H7 (cell line): Measurements from ENCODE around the gene VSTM4. TPM values are rescaled to one million over a fixed set of nuclear protein-coding genes. Genes with fewer than 3 reads are reported as not detected.
A peak's percentile ranks its signal among the peaks of the same experiment; 100 is the strongest.

Source experiments
- DNase-seq: peaks from one replicate; pipeline ENCODE4 v3.0.0; 2012
- H3K27me3 ChIP-seq: 2 replicates; pipeline ENCODE4 v1.6.0; 2011; ENCODE audit warnings: mild to moderate bottlenecking, low read length; ENCODE audit not compliant: control insufficient read depth, insufficient read depth
- H3K36me3 ChIP-seq: replicated peaks from 2 replicates; pipeline ENCODE4 v1.5.1; 2011; ENCODE audit warnings: low read length; ENCODE audit not compliant: control insufficient read depth, insufficient read depth
- H3K4me3 ChIP-seq: 2 replicates; pipeline ENCODE4 v1.5.1; 2011; ENCODE audit warnings: low read depth, mild to moderate bottlenecking, control low read depth, low read length, moderate library complexity; ENCODE audit not compliant: insufficient read depth
- total RNA-seq: library from RNA; depleted of rRNA; stranded (reverse); fragments of >200 nt; shearing (Covaris generic); gene quantifications from 2 replicates; pipeline ENCODE4 v1.2.3, GENCODE V29; 2014

The VSTM4 gene
- total RNA-seq, 1 experiment from 2014 or later = 0.31 TPM

DNA sequence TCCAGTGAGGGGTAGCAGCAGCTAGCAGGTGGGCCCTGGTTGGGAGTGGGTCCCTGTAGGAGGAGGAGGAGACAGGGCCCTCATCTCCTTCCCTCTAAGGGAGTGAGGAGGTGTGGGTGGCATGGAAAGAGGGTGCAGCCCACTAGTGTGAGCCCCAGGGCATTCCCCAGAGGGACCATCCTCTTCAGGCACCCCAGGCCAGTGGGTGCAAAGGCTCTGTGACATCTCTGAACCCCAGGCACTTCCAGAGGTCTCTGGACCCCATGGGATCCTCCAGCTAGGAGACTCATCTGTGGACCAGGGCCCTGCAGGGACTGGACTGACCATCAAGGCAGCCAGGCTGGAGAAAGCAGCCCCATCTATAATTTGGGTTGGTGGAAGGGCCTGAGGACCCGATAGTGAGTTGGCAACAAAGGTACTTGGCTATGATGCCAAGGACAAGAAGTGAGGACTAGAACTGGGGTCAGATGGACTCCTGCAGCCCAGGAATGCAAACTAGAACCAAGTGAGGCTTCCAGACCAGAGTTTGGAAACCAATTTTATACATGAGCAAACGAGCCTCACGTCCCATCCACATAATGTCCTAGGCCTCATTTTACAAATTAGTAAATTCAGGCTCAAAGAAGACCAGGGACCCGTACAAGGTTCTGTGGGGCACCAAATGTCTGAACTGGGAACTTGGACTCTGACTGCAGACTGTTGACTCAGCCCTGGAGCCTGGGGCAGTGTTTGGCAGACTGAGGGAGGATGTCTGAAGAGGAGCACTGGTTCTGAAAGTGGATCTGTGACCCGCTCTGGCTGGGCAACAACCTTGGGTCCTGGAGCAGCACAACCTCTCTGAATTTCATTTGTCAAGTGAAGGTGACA is 1.4 kb upstream of the VSTM4 start:
- H3K27me3 ChIP-seq = peaks cover 13% of the 10 kb centered on the region
- no peaks in the 10 kb centered on the region for H3K36me3 ChIP-seq

DNA sequence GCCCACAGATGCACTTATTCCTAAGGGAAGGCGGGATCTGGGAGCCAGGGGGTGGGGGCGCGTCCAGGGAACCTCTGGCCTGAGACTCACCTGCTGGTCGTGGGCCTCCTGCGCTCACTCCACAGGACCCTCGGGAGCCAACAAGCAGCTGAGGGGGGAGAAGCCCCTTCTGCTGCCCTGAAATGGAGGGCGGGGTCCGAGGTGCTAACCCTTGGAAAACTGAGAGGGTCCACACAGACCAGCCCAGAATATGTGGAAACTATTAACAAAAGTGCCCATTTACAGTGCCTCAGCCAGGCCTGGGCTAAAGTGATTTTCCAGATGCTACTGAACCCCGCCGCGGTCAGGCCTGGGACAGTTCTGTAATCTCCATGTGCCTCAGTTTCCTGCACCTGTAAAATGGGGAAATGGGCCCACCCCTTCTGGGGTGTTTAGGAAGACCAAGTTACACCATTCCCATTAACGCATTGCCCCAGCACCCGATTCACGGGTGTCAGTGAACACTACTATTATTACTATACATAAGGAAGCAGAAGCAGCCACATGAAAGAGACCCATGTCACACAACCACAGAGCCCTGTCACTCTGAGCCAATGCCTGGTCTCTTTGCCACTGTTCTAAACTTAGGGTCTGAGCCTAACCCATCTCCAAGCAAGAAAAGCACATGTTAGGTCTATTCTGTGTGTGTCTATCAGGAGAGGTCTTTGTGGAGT is 630 bp upstream of the VSTM4 start:
- no peak for DNase-seq
- H3K4me3 ChIP-seq = peak overlapping the region; percentile 28; the same call in 1 of the 2 replicates

More for the DNA sequence above, 1.4 kb upstream of the VSTM4 start:
- no peak for DNase-seq
- H3K4me3 ChIP-seq = no peak overlapping the region

DNA sequence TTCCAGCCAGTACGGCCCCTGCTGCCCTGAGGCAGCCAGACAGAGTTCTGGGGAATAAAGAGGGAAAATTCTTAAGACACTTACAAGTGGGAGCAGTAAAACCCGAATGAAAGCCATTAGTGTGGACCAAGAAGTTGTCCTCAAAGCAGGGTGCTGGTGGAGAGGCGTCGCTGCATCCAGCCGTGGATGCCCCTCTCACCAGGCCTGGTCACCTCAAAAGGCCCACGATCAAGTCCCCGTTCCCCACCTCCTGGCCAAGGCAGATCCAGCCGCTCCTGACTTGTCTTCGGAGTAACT is 656 bp downstream of the VSTM4 start:
- no peak for DNase-seq
- peaks cover 13% of the 10 kb centered on the region for H3K27me3 ChIP-seq

More for the DNA sequence above, 630 bp upstream of the VSTM4 start:
- H3K36me3 ChIP-seq = no peaks in the 10 kb centered on the region
- H3K27me3 ChIP-seq = peaks cover 13% of the 10 kb centered on the region

DNA sequence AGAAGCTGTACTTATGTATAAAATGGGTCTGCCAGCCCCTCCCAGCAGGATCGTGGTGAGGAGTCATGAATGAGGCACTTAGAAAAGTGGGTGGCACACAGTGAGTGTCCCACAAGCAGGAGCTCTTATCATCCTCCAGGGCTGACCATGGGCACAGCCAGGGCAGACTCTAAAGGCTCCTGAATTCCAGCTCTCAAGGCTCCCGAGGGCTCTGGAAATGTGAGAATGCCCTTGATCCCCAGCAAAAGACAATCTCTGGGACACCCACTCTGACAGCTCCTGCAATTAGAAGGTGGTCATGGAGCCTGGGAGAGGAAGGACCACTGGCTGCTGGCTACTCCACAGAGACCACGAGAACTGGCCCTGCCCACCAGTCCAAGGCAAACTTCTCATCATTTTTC is 1.6 kb downstream of the VSTM4 start:
- peaks cover 13% of the 10 kb centered on the region for H3K27me3 ChIP-seq
- no peak for DNase-seq
- no peak overlapping the region for H3K4me3 ChIP-seq

More for the DNA sequence above, 656 bp downstream of the VSTM4 start:
- H3K36me3 ChIP-seq = no peaks in the 10 kb centered on the region
- peak overlapping the region; percentile 60 for H3K4me3 ChIP-seq

DNA sequence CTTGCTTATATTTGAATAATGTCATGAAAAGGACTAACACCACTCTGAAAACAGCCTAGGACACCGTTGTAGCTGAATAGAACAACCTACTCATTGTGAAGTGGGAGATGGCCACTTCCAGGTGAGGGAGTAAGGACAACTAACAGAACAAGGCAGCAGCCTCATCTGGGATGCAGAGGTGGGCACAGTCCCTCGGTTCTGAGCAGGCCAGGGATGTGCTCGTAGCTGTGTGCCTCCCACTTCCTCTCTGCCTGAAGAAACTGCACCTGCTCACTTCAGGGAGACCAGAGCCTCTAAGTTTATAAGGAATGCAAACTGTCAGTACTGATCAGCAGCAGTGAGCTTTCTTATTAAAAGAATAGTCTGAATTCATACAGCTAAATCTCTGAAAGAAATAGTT is 2.5 kb downstream of the VSTM4 start:
- Histone ChIP-seq H3K36me3 (no peaks in the 10 kb centered on the region), H3K4me3 (no peak overlapping the region), H3K27me3 (peaks cover 13% of the 10 kb centered on the region)
- DNase-seq = no peak

More for the DNA sequence above, 1.6 kb downstream of the VSTM4 start:
- H3K36me3 ChIP-seq = no peaks in the 10 kb centered on the region

DNA sequence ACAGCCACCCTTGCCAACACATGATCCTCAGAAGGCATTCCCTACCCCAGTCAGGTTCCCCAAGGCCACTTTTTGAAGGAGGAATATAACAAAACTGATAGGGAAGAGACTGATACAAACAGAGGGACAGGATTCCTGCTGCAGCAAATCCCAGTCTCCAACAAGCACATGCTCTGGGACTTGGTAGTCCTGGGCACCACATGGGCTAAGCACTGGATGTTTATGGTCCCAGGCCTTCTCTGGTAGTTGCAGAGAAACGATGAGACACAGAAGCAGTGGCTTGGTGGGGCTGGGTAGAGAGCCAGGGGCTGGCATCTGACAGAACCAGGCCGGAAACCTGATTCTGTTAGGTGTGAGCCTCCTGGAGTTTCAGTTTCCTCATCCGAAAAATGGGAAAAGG is 3.2 kb downstream of the VSTM4 start:
- Histone ChIP-seq H3K4me3 (no peak overlapping the region), H3K27me3 (peaks cover 13% of the 10 kb centered on the region), H3K36me3 (no peaks in the 10 kb centered on the region)
- no peak for DNase-seq

DNA sequence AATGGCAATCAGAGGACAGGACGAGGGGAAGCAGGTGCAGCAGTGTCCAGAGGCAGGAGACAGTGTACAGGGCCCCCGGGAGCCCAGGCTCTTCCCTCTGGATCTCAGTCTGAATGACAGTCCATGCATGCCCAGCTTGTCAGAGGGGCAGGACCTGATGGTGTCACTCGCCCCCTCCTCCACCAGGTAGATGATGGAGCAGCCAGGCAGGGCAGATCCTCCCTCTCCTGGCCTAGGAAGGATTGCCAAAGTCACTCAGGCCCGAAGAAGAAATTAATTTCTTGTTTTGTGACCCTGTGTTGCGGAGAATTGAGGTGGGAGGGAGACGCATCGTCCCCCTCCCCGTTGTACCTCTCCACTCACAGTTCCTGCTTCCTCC is 4.0 kb downstream of the VSTM4 start:
- Histone ChIP-seq H3K27me3 (peaks cover 13% of the 10 kb centered on the region), H3K36me3 (no peaks in the 10 kb centered on the region), H3K4me3 (no peak overlapping the region)
- DNase-seq = no peak

DNA sequence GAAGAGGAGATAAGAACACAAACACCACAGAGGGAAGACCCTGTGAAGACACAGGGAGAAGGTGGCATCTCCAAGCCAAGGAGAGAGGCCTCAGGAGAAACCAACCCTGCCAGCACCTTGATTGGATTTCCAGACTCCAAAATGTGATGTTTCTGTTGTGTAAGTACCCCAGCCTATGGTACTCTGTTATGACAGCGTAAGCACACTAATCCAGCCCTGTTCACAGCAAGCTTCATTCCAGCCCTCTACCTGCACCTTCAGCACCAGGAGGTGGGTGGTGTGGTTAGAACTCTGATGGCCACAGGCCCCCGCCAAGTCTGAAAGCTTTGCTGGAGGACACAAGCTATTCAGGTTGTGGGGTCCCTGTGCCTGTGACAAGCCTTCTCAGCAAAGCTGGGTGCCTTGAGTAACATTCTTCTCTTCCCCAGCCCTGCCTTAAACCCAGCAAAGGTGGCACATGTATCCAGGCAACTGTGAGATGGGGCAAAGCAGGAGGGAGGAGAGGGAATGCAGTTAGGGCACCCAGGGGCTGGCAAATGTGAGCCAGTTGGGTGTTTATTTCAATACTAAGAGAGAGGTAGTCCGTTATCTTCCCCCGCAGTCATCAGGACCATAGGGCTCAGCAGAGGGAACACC is 4.5 kb downstream of the VSTM4 start:
- no peak for DNase-seq

DNA sequence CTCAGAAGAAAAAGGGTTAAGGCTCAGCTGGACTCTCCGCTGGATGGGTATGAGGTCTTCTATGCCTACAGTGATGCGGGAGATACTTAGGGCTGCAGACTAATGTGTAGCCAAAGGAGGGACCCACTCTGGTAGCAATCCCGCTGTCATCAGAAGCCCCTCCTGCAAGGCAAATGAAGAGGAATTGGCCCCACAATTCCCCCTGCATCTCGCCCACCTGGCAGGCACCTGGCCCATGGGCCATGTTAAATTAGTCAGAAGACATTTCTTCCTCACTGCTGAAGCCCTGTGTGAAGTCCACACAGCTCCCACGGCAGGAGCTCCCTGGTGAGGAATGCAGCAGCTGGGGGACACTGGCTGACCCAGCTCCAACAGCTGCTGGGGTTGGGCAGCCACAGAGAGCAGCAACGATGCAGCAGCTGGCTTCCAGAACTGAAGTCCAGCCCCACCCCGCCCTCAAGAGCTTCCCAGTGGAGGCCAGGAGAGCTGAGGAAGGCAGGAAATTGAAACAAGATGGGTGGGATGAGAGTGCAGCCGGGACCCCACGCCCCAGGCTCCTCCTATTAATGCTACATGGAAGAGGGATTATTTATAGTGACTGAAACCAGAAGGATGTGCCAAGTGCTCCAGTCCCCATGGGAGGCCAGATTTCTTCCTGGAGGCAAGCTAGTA is 5.5 kb downstream of the VSTM4 start:
- Histone ChIP-seq H3K4me3 (no peak overlapping the region), H3K27me3 (peaks cover 8% of the 10 kb centered on the region), H3K36me3 (no peaks in the 10 kb centered on the region)
- DNase-seq = no peak

More for the DNA sequence above, 4.5 kb downstream of the VSTM4 start:
- H3K27me3 ChIP-seq = peaks cover 13% of the 10 kb centered on the region
- no peaks in the 10 kb centered on the region for H3K36me3 ChIP-seq
- H3K4me3 ChIP-seq = no peak overlapping the region

DNA sequence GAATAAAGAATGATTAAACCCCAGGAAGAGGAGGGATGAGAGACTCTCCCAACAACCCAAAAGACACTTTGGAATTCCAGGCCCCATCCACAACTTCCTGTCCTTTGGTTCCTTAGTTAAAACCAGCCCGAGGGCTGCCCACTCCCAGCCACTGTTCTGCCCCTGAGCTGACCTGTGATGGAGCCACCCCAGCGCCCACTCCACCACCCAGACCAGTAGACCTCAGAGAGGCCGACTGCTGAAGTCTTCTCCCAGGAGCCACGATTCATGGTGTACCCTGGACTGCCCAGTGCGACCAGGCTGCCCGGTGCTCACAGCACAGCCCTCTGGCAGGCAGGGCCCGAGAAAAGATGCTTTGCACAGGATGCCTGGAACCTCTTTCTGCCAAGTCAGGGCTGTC is 6.7 kb downstream of the VSTM4 start:
- H3K27me3 ChIP-seq = no peaks in the 10 kb centered on the region; the same call in 1 of the 2 replicates
- no peak overlapping the region for H3K4me3 ChIP-seq
- no peaks in the 10 kb centered on the region for H3K36me3 ChIP-seq
- no peak for DNase-seq

DNA sequence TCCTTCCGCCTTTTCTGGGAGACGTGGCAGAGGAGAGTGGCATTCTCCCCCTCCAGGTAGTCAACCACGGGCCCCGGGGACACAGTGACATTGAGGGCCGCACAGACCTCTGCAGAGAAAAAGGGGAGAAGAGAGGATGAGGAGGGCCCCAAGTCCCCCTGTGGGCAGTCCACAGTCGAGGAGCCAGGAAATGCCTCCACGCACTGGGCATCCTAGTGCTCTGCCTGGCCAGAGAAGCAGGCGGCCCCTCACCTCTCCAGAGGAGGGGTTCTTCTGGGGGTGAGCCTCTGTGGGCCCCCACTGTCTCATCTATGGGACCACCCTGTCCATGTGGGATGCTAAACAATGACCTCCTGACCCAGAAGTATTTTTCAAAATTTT is 7.4 kb downstream of the VSTM4 start:
- Histone ChIP-seq H3K27me3 (no peaks in the 10 kb centered on the region), H3K4me3 (no peak overlapping the region), H3K36me3 (no peaks in the 10 kb centered on the region)
- peak; percentile 37 for DNase-seq

DNA sequence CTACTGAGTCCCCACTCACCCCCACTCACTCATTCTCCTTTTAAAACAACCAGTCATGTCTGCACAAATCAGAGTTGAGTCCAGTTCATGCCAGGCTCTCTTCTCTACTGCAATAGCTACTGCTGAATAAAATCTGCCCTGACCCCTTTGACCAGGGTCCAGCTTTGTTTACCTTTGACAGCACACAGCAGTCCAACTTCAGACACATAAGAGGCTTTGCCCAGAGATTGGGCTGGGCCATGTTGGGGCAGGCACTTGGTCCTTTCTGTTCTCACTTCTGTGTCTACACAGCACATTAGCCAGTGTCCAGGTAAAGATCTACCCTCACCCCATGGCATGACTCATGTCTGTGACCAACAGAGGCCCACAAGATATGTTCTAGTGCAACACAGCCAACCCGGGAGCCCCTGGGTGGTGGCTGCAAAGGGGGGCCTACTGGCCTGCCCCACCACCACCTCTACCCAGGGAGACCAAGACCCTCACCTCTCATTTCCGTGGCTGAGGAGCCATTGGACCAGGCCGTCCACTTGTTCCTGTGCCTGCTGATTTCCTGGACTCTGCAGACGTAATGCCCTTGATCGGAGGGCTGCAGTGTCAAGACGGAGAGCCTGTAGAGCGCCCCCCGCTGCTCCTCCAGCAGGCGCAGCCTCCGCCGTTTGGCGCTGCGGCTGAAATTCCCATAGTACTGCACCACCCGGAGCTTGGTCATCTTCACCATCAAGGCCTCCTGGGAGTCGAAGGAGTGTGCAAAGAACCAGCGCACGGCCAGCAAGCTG is 8.0 kb downstream of the VSTM4 start:
- Histone ChIP-seq H3K4me3 (no peak overlapping the region), H3K27me3 (no peaks in the 10 kb centered on the region), H3K36me3 (no peaks in the 10 kb centered on the region)
- peak; percentile 47 for DNase-seq

DNA sequence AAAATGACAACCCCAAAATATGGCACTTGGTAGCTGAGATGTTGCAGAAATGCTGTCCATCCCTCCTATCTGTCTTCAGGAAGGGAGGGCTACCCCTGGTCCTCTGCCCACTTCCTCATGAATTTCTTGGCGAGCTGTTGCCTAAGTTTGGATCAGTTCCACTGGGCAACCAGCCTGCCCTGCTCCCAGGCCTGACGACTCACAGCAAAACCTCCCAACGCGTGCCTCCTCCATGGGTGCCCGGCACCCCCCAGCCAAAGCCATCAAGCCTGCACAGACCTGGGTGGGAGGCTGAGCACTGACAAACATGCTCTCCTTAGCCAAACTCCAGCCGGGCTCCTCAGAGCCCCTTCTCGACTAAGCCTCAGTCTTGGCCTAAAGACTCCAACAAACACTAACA is 8.9 kb downstream of the VSTM4 start:
- Histone ChIP-seq H3K4me3 (no peak overlapping the region), H3K27me3 (no peaks in the 10 kb centered on the region), H3K36me3 (no peaks in the 10 kb centered on the region)
- DNase-seq = no peak

DNA sequence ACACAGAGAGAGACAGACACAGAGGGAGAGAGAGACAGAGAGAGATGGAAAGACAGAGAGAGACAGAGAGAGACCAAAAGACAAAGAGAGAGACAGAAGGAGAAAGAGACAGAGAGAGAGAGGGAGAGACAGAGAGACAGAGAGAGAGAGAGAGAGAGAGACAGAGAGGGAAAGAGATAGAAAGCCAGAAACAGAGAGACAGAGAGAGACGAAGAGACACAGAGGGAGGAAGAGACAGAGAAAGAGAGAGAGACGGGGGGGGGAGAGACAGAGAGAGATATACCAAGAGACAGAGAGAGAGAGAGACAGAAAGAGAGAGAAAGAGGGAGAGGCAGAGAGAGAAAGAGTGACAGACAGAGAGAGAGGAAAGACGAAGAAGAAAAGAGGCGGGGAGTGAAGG is 10.2 kb downstream of the VSTM4 start:
- Histone ChIP-seq H3K4me3 (no peak overlapping the region), H3K27me3 (no peaks in the 10 kb centered on the region), H3K36me3 (no peaks in the 10 kb centered on the region)
- DNase-seq = no peak
